Keratinocyte (primary cell): ENCODE measurements around the gene CDYL. TPM values are rescaled to one million over a fixed set of nuclear protein-coding genes. Genes with fewer than 3 reads are reported as not detected.

Experiments used
- DNase-seq: peaks from one replicate; pipeline ENCODE4 v3.0.0-alpha.2; 2011; ENCODE audit warnings: low read depth, missing footprints, low spot score
- FAIRE-seq: peaks from 2 replicates; lab custom pipeline; 2011; peaks lifted over from hg19 to GRCh38; lab: Jason Lieb, UNC
- H2AFZ ChIP-seq: 2 replicates; pipeline ENCODE4 v1.6.0; 2012; ENCODE audit warnings: low read length, control low read depth, inconsistent platforms; ENCODE audit not compliant: control insufficient read depth
- H3K27ac ChIP-seq: 2 replicates; pipeline ENCODE4 v1.5.1; 2011; ENCODE audit warnings: low read length; ENCODE audit not compliant: control insufficient read depth, insufficient read depth
- H3K27me3 ChIP-seq: 3 replicates; pipeline ENCODE4 v1.6.0; 2011; ENCODE audit warnings: low read length; ENCODE audit not compliant: control insufficient read depth, insufficient read depth; ENCODE audit errors: extremely low read depth
- H3K36me3 ChIP-seq, 2 experiments: 2 replicates in 1 of 2; 3 replicates in 1 of 2; pipeline ENCODE4 v1.5.1; 2011; ENCODE audit warnings: low read length in 2 of 2, mild to moderate bottlenecking in 1 of 2; ENCODE audit not compliant: control insufficient read depth in 2 of 2, insufficient read depth in 2 of 2; ENCODE audit errors: extremely low read depth in 1 of 2
- H3K4me1 ChIP-seq: 3 replicates; pipeline ENCODE4 v1.5.1; 2011; ENCODE audit warnings: low read length; ENCODE audit not compliant: control insufficient read depth, insufficient read depth; ENCODE audit errors: extremely low read depth
- H3K4me2 ChIP-seq: 3 replicates; pipeline ENCODE4 v1.6.0; 2011; ENCODE audit warnings: low read depth, low read length; ENCODE audit not compliant: control insufficient read depth, insufficient read depth; ENCODE audit errors: extremely low read depth
- H3K4me3 ChIP-seq, 3 experiments: fragments of 200-600 bp in 1 of 3; sonication (generic) in 1 of 3; 2 replicates in 2 of 3; 3 replicates in 1 of 3; pipeline ENCODE4 v1.5.1; 2011 to 2016; ENCODE audit warnings: low read length in 3 of 3, mild to moderate bottlenecking in 3 of 3, control low read depth in 2 of 3, inconsistent platforms in 1 of 3, low read depth in 1 of 3, mixed read lengths in 1 of 3, mixed run types in 1 of 3, moderate library complexity in 1 of 3; ENCODE audit not compliant: control insufficient read depth in 2 of 3, insufficient read depth in 2 of 3; ENCODE audit errors: extremely low read depth in 1 of 3
- H3K79me2 ChIP-seq: 2 replicates; pipeline ENCODE4 v1.6.0; 2012; ENCODE audit warnings: low read length; ENCODE audit not compliant: control insufficient read depth, insufficient read depth
- H3K9ac ChIP-seq: 3 replicates; pipeline ENCODE4 v1.6.0; 2011; ENCODE audit warnings: low read length; ENCODE audit not compliant: control insufficient read depth, insufficient read depth; ENCODE audit errors: extremely low read depth
- H3K9me1 ChIP-seq: 3 replicates; pipeline ENCODE4 v1.6.0; 2011; ENCODE audit warnings: low read length; ENCODE audit not compliant: control insufficient read depth, insufficient read depth; ENCODE audit errors: extremely low read depth
- H3K9me3 ChIP-seq: 2 replicates; pipeline ENCODE4 v1.5.1; 2012; ENCODE audit warnings: low read depth, low read length; ENCODE audit not compliant: control insufficient read depth
- H4K20me1 ChIP-seq: 3 replicates; pipeline ENCODE4 v1.6.0; 2011; ENCODE audit warnings: low read length; ENCODE audit not compliant: control insufficient read depth, insufficient read depth; ENCODE audit errors: extremely low read depth
- CTCF ChIP-seq, 3 experiments: IDR thresholded peaks in 1 of 3; conservative IDR thresholded peaks in 1 of 3; optimal IDR thresholded peaks in 1 of 3; 2 replicates in 2 of 3; 3 replicates in 1 of 3; pipeline versions ENCODE3 to v1.5.1; 2011; ENCODE audit warnings: low read length in 3 of 3, mild to moderate bottlenecking in 3 of 3, moderate library complexity in 2 of 3, control low read depth in 1 of 3, inconsistent platforms in 1 of 3; ENCODE audit not compliant: insufficient read depth in 2 of 3; ENCODE audit errors: extremely low read depth in 1 of 3
- EZH2 ChIP-seq: IDR thresholded peaks from one replicate; pipeline ENCODE4 v1.6.1; 2012; ENCODE audit warnings: inconsistent platforms, mild to moderate bottlenecking, low read length, moderate library complexity
- dilution Hi-C: fragments of 300-500 bp; cut with MboI; formaldehyde crosslinking; loops from one replicate; pipeline ENCODE4 v1.7.0; 2020; ENCODE audit warnings: low sequenced_read_pairs; ENCODE audit not compliant: extremely low pct_ligation_motif_present
- polyA plus RNA-seq, 5 experiments: library from polyadenylated mRNA; depleted of rRNA in 3 of 5; stranded (reverse) in 3 of 5; stranded (forward) in 1 of 5; unstranded in 1 of 5; fragments of >200 nt; gene quantifications; 1 replicate in 1 of 5; 2 replicates in 3 of 5; 3 replicates in 1 of 5; pipeline versions ENCODE4 v1.2.1 to v1.2.3, GENCODE V29; 2011 to 2012; ENCODE audit warnings: missing spikeins in 2 of 5, low read depth in 1 of 5, low replicate concordance in 1 of 5

Gene CDYL
- polyA plus RNA-seq, 1 donor (not counting 4 experiments of a cell fraction or from before 2014, with no cell fraction given) = 48.0 TPM

GRCh38 chr6:4997862-4998261, 221.7 kb downstream of the CDYL start:
- Histone ChIP-seq H3K27me3 (no peaks in the 10 kb centered on the region), H3K9ac (no peak overlapping the region), H3K36me3 (peaks cover 6 to 8% of the 10 kb centered on the region in 2 experiments), H3K9me3 (no peaks in the 10 kb centered on the region), H2AFZ (no peak overlapping the region), H3K27ac (no peak overlapping the region), H3K9me1 (no peaks in the 10 kb centered on the region), H3K4me1 (no peaks in the 10 kb centered on the region), H4K20me1 (no peaks in the 10 kb centered on the region), H3K4me2 (no peak overlapping the region), H3K4me3 (no peak overlapping the region), H3K79me2 (no peaks in the 10 kb centered on the region)
- dilution Hi-C loops = no loop called here
- no peak for DNase-seq
- no peak for TF ChIP-seq EZH2
- TF ChIP-seq CTCF (optimal IDR thresholded peaks at IDR 0.05 in 1 of 3, IDR thresholded peaks at IDR 0.05 in 1 of 3, conservative IDR thresholded peaks at IDR 0.05 in 1 of 3; ENCODE audit: extremely low read depth in 1 of 3, insufficient read depth in 2 of 3, low read length in 3 of 3) = no peak
- no peak for FAIRE-seq

- no peak overlapping the region for H3K9ac ChIP-seq
- no peaks in the 10 kb centered on the region for H3K9me1 ChIP-seq
- no peaks in the 10 kb centered on the region for H3K9me3 ChIP-seq
- H3K4me2 ChIP-seq = no peak overlapping the region
- no peak overlapping the region for H2AFZ ChIP-seq
- no peaks in the 10 kb centered on the region for H3K27me3 ChIP-seq
- TF ChIP-seq CTCF (optimal IDR thresholded peaks at IDR 0.05 in 1 of 3, IDR thresholded peaks at IDR 0.05 in 1 of 3, conservative IDR thresholded peaks at IDR 0.05 in 1 of 3; ENCODE audit: extremely low read depth in 1 of 3, insufficient read depth in 2 of 3, low read length in 3 of 3) = no peak
- TF ChIP-seq EZH2 = no peak
- H4K20me1 ChIP-seq = no peaks in the 10 kb centered on the region
- H3K4me1 ChIP-seq = no peaks in the 10 kb centered on the region
- no peak for FAIRE-seq
- no peaks in the 10 kb centered on the region for H3K79me2 ChIP-seq
- peaks cover 2 to 8% of the 10 kb centered on the region in 2 experiments for H3K36me3 ChIP-seq
- dilution Hi-C loops = no loop called here
- H3K4me3 ChIP-seq = no peak overlapping the region
- no peak overlapping the region for H3K27ac ChIP-seq
- DNase-seq = no peak
Measured at GRCh38 chr6:4999586-4999985, 223.4 kb downstream of the CDYL start.
